Suppressor macrophage (primary cell): Measurements from ENCODE around the gene IRX5.

ENCODE experiments used
- DNase-seq, 4 experiments: peaks; one replicate each; pipeline ENCODE4 v3.0.0-alpha.2; 2020 to 2022
- total RNA-seq, 17 experiments: gene quantifications; one replicate each; lab custom pipeline; 2026; ENCODE audit warnings: mixed read lengths in 6 of 17, inconsistent platforms in 3 of 17; lab: John Stamatoyannopoulos, UW

IRX5 gene
- total RNA-seq, result 0 to 1.1 (median 0.04) reads per million in 17 experiments

DNA sequence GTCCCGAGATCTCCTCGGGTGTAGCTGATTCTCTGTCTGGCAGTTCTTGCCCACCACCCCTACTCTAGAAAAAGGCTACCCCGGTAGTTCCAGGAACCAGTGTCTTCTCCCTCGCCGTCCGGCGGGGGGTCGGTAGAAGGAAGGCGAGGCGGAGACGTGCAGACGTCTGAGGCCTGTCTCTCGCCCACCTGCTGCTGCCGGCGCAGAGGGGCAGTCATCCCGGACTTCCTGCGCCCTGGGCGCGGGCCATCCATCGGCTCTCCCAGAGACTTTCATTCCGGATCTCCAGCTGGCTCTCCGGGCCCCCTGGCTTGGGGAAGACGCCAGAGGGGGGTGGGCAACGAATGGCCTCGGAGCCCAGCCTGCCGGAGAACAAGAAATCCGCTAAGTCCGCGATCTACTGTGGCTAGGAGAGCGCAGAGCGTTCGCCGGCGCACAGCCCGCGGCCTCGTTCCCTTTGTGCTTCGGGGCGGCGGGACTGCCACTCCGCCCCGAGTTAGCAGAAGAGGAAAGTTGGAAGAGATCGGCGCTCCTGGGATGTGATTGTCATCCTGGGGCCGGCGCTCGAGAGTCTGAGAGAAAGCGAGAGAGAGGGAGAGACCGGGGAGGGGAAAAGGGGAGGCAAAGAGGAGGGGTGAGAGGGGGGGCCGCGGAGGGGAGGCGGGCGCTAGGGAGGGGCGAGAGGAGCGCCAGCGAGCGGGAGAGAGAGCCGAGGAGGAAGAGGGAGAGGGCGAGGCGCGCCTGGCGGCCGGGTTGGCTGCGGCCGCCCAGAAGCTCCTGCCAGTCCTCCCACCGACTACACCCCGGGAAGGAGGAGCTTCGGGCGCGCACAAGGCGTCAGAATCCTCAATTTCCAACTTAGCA lies at the start of gene IRX5:
Gene IRX5, plus strand, starts transcription at position 861 of the 864 bp plus-strand sequence. CDS start 334 bp downstream, outside the sequence.
- peak; percentile 76 to 91 (median 86) for DNase-seq

DNA sequence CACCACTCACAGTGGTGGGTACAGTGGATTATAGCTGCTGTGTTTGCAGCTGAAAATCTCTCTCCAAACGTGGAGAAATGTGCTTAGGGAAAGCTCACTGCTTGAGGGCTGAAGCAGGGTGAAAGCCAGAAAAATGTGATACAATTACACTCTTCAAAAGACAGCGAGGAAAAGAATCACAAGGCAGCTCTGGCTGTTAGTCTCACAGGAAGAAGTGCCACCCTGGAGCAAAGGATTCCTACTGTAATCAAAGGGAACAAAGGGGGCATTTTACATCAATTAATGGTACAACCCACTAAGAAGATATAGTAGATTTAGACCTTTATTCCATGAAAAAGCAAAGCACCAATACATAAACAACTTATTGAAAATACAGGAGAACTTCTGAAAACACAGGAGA lies 48.1 kb upstream of the IRX5 start:
- DNase-seq, result no peak

DNA sequence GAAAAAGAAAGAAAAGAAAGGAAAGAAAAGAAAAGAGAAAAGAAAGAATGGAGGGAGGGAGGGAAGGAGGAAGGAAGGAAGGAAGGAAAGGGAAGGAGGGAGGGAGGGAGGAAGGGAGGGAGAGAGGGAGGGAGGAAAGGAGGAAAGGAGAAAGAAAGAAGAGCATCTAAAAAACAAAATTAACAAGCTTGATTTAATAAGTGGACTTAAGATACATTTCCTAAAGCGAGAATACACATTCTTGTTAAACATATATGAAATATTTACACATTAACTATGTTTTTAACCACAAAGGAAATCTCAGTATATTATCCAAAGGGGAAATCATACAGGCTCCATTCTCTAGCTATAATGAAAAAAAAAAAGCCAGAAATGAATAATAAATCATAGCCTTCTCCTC lies 47.3 kb upstream of the IRX5 start:
- no peak for DNase-seq

DNA sequence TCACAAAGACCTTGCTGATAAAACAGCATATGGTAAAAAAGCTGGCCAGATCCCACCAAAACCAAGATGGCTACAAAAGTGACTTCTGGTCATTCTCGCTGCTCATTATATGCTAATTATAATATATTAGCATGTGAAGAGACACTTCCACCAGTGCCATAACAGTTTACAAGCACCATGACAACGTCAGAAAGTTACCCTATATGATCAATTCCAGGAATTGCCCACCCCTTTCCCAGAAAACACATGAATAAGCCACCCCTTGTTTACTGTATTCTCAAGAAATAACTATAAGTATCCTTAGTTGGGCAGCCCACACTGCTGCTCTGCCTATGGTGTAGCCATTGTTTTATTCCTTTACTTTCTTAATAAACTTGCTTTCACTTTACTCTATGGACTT lies 44.6 kb upstream of the IRX5 start:
- DNase-seq, result no peak

DNA sequence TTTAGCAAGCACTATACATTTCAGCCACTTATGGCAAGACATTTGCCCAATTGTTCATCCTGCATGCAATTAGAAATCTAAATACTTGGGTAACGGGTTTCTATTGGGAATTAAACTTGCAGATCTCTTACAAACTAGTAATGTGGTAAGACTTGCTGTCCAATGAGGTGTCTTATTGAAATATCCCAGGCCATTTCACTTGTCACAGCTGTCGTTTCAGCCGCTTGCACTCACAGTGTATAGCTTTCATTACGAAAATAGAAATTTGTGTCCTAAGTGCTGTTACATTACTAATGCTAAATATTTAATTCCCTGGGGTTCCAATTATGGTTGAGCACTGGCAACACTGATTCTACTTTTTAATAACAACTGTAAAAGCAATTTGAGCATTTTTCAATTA lies 40.3 kb upstream of the IRX5 start:
- no peak for DNase-seq

DNA sequence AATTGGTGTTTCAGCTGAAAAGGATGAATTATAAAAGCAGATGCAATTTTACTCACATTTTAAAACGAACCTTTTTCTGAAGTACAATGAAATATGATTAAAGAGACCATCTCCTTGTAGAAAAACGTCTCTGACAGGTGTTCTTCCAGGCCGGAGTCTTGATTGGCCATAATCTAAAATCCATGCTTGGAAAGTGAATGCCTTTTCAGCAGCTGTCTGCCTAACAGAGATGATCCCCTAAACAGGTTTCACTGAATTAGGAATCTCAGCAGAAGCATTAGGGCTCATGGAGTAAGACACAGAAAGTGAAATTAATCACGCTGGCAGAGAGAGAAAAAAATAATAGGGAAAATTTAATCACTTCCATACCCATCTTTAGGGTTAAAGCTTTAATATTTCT lies 39.3 kb upstream of the IRX5 start:
- no peak for DNase-seq

- DNase-seq, result no peak
Measured at GRCh38 chr16:54892981-54893380, 37.7 kb upstream of the IRX5 start.

DNA sequence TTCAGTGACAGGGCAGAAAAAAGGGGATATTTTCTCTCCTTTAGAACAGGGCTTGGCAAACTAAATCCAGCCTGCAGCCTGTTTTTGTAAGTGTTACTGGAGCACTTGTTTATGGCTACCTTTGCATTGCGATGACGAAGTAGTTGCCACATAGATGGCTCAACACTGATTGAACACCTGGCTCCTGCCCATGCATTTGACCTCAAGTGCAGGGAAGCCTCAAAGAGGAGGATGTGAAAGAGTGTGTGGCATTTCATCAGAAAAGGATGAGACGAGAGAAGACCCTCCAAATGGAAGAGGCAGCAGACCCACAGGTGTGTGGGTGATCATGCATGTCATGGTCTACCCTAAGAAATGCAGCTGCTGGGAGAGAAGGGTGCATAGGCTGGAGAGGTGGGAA lies 32.7 kb upstream of the IRX5 start:
- no peak for DNase-seq

GRCh38 chr16:54901606-54902005 lies 29.1 kb upstream of the IRX5 start:
- no peak for DNase-seq

DNA sequence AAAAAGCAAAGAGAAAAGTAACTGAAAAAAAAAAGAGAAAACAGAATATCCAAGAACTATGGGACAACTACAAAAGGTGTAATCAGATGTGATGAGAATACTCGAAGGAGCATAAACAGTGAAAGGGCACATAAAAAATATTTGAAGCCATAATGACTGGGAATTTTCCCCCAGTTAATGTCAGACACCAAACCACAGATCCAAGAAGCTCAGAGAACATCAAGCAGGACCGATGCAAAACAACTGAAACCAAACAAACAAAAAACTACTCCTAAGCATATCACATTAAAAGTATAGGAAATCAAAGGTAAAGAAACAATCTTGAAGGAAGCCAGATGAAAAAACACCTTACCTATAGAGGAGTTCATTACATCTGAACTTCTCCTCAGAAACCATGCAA lies 27.6 kb upstream of the IRX5 start:
- DNase-seq, result no peak

DNA sequence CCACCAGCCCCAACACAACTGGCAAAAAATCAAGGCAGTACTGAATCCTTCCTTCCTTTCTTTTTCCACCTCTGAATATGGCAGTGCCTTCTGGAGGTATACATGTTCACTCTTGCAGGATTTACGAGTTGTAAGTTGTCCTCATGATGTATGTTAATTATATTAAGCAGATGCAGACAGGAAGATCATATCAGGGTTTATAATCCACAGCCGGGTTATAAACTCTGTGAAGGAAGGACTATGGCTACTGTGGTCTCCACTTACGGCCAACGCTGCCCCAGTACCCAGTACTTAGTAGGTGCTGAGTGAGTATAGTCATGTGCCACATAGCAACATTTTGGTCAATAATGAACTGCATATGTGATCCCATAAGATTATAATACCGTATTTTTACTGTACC lies 19.6 kb upstream of the IRX5 start:
- no peak for DNase-seq

- no peak for DNase-seq
Measured at GRCh38 chr16:54912720-54913119, 17.9 kb upstream of the IRX5 start.

DNA sequence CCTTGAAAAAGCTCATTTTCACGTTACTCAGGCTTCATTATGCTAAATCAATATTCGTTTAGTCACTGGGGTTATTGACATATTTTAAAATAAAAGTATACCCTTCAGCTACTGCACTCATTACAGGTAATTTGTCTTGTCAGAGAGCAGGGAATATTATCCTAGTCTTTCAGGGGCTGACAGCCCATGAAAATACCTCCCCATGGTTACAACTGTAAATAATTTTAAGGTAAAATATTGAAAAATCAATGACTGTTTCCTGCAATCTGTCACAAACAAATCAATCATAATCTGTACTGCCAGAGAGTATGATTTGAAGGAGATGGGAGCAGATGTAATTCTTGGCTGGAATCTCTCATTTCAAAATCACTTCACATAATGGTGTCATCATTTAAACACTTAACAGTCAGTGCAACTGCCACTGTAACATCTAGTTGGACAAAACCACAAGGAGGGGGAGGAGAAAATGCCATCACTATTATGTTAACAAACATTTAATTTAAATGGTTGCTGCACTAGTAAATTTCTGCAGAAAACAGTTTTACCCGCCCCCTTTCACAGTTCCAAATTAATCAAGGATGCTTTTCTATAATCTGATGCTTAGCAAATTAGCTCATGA lies 9.3 kb upstream of the IRX5 start:
- no peak for DNase-seq

GRCh38 chr16:54923055-54923473 lies 7.6 kb upstream of the IRX5 start:
- no peak for DNase-seq

DNA sequence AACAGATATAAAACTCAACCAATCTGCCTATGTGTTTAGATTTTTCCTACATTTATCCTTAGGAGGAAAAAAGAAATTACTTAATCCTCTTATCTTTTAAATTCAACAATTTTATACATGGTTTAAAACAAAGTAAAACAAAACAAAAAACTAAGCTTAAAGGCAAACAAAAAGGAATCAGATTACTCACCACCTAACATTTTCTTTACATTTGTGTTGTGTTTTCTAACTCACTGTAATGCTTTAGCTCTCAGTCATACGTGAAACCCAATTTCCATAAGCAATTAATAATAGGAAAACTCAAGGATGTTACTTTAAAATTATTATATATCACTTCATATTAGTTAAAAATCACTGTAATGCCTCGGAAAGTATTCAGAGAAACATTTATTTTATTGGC lies 6.7 kb upstream of the IRX5 start:
- DNase-seq, result no peak

- peak in 1 of 4 experiments; percentile 3 for DNase-seq
Measured at GRCh38 chr16:54926166-54926838, 4.4 kb upstream of the IRX5 start.

- DNase-seq, result peak in 1 of 4 experiments; percentile 2
Measured at GRCh38 chr16:54927125-54928015, 3.3 kb upstream of the IRX5 start.

- peak in 2 of 4 experiments; percentile 31 to 32 for DNase-seq
Measured at GRCh38 chr16:54928016-54928356, 2.7 kb upstream of the IRX5 start.

DNA sequence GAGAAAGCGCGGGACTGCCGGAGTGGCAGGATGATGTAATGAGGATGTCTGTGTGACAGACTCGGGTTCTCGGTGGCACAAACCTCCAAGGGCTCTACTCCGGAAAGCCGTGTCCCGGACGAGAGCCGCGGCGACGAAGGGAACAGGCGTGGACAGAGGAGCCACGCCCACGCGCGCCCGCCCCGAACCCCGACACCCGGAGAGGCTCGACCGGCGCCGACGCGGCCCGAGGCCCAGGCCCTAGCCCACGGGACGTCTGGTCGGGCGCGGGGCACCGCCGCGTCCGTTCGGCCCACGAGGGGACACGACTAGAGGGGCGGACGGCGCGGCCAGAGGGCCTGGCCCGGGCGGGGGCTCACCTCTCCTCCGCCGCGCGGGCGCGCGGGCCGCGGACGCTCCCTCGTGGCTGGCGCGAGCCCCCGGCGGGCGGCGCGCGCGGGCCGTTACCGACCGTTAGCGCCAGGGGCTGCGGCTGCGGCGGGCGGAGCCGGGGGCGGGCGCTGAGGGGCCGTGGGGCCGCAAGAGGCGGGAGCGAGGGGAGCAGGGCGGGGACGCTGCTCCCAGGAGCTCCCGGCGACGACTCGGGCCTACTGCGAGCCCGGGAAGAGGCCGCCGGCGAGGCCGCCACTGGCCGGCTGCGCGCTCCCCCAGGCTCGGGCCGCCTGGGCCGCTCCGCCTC lies 2.1 kb upstream of the IRX5 start:
- DNase-seq, result peak; percentile 41 to 78 (median 64)

DNA sequence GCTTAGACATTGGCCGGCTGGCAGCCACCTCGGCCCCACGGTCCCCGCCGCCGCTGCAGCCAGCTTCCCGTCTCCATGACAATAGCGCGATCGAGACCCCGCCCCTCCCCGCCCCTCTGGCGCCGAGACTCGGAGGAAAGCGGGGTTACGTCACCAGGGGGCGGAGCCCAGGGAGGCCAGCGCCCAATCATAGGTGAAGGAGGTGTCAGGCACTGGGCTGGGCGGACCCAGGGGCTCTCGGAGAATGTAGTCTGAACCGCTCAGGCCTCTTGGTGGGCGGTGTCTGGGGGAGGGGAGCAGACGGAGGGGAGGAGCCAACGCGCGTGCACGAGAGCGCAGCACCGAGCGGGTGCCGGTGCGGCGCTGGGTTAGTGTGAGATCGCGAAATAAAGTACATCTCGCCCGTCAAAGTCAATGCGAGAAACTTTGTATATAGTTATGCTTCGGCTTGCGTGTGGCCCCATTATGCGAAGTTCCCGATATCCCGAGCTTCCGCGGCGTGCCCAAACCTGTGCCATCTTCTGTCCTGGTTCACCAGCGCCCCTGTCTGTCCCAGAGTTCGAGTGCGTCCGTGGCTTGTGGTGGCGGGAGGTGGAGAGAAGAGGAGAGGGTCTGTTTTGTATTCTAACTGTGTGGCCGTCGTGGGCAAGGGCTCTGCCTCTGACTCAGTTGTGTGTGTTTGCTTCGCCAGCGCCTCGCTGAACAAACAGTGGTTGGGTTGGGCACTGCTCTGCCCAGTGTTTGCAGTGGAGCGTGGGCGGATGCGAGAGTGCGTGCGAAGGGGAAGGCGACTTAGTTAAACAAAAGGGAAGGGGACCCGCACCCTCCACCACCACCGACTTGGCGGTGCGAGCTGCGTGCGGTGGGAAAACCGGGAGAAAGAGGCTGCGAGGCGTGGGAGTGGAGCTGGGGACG lies 1.3 kb upstream of the IRX5 start:
- DNase-seq, result peak; percentile 99 to 100 (median 100)

DNA sequence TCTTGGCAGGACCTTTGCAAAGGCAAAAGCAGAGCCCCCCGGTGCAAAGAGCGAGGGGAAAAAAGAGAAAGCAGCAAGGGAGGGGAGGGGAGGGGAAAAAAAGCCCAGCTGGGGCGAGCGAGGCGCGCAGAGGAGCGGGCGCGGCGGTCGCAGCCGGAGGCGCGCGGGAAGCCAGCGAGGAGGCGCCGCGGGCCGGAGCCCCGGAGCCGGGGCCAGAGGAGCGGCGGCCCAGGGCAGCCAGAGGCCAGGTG lies 129 bp downstream of the IRX5 start:
- no peak for DNase-seq
